HG03520 (cell line): Measurements from ENCODE around the gene ERBB4.
"Not testable (repeated sequence)": the region's sequence is repeated elsewhere in the genome, so short reads cannot be mapped to it uniquely, and the experiment has no call there.

Experiments
- ATAC-seq: cut with Tn5 transposase; IDR thresholded peaks from one replicate; pipeline ENCODE4 v1.9.1; 2021; ENCODE audit warnings: mild to moderate bottlenecking, moderate library complexity; ENCODE audit not compliant: unreplicated experiment

Gene ERBB4

DNA sequence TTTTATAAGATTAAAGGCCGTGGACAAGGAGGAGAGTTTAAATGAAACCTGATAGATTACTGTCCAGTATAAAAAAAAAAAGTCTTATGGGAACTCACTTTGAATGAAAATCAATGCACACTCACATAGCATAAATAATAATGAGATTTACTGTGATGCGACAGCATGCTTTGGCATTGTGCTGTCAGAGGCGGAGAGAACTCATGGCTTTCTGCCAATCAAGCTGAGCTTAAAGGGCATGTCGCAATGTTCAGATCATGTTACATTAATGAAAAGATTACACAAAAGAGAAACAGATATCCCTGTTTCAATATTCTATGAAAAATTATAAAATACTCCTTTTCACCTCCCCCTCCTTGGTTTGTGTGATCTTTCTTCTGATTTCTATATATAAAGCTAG lies 310.8 kb downstream of the ERBB4 start:
- no peak for ATAC-seq

DNA sequence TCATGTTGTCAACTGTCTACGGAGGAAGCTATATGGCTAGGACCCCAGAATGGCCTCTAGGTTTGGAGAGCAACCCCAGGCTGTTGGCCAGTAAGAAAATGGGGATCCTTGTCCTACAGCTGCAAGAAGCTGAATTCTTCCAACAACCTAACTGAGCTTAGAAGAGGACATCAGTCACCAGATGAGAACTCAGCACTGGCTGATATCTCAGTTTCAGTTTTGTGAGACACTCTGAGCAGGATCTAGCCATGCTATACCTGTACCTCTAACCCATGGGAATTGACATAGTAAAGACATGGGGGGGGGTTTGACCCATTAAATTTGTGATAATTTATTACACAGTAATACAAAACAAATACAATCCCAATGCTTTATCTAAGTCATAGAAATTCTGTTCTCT lies 312.5 kb downstream of the ERBB4 start:
- no peak for ATAC-seq

DNA sequence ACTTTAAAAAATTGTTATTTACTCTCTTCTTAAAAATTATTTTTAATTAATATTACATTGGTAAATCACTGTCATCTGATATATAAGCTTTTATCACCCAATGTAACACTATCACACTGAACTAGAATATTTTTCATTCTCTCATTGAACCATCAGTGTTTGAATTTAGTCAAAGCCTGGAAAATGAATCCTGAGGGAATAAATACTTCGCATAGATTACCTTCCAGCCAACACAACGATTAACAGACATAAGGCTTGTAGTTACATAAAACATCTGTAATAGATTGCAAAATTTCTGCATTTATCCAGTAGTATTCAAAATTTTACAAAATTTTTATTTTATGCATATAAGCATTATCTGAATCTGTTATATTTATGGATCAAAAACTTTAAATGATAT lies 314.9 kb downstream of the ERBB4 start:
- no peak for ATAC-seq

DNA sequence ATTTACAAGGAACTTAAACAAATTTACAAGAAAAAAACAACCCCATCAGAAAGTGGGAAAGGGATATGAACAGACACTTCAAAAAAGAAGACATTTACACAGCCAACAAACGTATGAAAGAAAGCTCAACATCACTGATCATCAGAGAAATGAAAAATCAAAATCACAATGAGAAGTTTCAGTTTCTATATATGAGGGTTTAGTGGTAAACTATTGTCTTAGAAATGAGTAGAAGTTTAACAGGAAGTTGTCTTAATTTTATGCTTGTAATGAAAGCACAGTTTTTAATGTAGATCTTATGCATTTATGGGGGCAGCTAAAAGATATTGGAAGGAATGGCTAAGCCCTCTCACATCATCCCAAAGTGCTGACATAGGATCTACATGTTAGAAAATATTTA lies 325.4 kb downstream of the ERBB4 start:
- ATAC-seq: peak; percentile 77

DNA sequence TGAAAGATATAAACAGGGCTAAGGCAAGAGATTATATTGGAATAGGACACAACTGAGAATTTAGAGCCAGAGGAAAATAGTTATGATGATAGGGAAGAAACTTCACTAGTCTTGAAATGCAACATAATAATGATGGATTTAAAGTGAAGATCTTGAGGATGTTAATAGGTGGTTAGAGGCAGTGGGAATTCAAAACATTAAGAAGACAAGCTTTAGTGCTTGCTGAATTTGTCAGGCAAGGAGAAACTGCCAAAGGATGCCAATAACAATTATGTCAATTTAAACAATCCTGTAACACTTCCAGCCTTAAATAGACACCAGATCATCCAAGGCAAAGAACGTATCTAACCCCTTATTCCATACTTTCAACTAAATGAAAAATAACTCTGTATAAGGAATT lies 330.1 kb downstream of the ERBB4 start:
- ATAC-seq: no peak

DNA sequence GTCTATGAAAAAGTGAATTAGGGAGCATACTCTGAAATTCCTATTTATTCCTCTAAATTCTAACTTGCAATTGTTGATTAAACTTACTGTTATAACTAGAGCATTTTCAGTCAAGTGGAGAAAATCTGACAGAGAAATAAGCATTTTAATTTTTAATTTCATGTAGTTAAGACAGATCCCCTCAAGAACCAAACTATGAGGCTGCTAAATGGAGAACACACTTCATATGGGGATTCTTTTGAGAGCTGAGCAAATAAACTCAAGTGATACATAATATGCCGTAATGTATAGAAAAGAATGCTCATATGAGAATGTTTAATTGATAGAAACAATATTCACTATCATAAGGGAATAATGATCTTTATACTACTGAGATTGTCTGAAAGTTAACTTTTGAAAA lies 340.8 kb downstream of the ERBB4 start:
- no peak for ATAC-seq

DNA sequence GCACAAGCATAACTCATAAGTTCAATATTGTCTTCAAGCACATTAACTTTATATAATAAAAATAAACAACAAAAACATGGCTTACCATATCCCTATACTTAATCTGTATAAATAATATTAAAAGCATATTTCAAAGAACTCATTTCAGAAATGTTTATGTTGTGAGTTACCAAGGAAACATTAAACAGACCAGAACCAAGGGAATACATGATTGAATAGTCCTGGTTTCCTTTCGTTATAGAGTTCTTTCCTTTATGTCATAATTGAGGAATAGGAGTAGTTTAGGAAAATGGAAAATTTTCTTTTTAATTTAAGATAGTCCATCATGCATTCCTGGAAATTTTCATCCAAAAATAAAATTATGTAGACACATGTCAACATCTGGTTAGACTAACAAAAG lies 343.0 kb downstream of the ERBB4 start:
- ATAC-seq: no peak

DNA sequence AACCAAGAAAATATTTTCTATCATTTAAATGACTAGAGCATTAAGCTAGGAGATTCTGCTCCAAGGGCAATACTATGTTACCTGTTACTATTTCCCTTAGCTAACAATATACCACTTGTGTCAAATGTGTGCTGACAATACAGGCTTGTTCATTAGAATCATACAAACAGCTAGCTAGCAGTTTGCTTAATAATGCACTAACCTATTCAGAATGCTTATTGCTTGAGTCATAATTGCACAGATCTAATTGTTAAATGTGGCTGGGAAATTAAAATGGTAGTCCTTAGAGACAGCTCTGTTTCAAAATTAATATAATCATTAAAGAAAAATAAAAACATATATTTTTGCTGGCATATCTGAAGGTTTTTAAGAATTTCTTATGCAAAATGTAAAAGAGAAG lies 344.2 kb downstream of the ERBB4 start:
- ATAC-seq: no peak

DNA sequence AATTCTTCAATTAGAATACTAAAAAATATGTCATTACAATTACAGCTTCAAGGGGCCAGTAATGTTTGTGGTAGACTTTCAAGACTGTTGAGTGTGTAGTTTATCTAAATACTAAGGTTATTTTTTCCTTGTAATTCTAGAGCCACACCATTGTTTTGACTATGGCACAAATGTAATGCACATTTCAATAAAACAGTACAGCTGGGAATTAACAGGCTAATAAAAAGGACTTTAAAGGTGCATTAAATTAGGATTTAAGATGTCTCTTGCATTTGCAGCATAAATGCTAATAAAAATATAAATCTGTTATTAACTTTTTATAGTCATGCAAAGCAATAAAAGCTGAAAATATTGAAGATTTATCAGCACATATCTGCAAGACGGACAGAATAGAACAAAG lies 344.8 kb downstream of the ERBB4 start:
- ATAC-seq: no peak

DNA sequence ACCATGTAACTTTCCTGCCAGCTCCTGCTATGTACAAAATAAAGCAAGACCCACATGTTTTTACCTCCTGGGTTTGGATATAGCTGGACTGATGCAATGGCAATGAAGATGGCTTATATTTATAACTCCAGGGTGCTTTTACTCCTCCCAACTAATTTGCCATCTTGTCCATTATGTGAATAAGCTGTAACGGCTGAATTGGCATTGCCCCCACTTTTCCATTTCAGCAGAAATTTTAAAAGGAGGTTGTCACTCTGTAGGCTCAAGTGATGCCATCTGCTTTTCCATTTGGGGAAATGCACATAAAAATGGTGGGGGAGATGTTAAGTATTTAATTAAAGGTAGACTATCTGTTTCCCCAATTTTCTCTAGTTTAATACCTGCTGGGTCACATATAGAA lies 345.5 kb downstream of the ERBB4 start:
- ATAC-seq: no peak

DNA sequence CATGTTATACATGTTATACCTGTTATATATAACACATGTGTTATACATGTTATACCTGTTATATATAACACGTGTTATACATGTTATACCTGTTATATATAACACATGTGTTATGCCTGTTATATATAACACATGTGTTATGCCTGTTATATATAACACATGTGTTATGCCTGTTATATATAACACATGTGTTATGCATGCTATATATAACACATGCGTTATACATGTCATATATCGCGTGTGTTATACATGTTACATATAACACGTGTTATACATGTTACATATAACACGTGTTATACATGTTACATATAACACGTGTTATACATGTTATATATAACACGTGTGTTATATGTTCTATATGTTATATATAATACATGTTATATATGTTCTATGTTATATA lies 347.2 kb downstream of the ERBB4 start:
- not testable (repeated sequence) for ATAC-seq

DNA sequence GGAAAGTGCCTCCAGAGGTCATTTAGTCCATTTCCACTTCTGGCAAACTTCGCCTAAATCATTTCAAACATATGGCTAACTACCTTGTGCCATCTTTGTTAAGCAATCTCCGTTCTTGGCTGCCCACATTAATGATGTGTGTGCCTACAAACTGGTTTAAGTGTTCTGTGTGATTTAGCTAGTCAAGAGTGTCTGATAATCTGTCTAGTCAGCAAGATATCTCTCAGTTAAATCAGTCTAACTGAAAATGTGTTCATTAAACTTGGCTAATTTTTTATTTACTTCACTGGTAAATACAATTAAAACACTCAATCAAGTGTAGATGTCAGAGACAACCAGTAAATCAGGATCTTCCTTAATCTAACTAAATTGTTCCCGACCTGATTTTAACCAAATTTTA lies 352.4 kb downstream of the ERBB4 start:
- no peak for ATAC-seq

DNA sequence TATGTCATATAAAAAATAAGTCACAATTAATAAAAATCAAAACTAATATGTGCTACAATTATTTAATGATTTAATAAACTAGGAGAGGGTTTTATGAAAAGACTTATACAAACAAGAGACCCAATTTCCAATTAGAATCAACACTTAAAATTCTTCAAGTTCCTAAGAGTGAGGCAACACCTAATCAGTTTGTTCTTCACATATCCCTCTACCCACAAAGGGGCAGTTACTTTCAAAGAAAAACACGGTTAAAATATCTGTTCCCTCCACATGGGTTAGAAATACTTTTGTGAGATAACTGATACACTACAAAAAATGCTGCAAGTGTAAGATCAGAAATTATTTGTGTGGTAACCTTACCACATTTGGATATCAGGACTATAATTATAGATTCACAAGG lies 357.0 kb downstream of the ERBB4 start:
- ATAC-seq: no peak

DNA sequence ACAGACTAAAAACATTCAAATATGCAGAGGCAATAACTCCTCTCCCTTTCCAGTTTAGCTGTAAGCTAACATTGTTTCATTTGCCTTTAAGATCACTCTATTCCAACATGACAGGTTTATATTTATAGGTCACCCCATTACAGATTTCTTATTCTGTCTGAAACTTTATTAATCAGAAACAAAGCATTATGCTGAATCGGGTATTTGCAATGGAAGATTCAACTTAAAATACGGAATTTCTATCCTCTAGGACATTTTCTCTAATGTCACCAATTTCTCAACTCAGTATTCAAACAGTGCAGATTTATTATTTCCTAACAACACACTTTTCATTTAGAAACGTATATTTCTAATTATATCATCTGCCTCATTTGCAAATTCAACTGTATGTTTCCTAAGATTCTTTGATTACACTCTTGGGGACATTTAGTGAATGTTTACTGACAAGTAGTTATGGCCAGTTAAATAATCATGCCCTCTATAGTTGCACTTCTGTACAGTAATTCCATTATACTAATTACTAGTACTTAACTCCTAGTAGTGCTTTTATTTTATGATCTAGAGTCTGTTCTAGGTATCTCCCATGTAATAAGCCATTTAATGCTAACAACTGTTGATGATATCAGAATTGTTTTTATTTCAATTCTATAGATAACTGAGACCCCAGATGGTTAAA lies 358.1 kb downstream of the ERBB4 start:
- no peak for ATAC-seq

DNA sequence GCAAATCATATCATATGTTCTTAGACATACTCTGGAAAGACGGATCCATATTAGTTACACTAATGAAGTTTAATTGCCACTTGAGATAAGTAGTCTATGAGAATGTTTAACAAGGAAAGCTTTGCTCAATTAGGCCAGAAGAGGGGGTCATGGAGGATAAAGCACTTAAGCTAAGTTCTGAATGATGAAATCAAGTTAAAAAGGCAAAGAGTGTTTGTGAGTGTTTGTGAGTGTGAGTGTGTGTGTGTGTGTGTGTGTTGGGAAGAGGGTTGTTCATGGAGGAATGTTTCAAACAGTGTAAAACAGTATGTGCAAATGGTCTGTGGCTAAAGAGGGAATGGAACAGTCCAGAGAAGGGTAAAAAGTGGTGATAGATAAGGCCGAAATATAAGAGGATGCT lies 360.9 kb downstream of the ERBB4 start:
- ATAC-seq: no peak

DNA sequence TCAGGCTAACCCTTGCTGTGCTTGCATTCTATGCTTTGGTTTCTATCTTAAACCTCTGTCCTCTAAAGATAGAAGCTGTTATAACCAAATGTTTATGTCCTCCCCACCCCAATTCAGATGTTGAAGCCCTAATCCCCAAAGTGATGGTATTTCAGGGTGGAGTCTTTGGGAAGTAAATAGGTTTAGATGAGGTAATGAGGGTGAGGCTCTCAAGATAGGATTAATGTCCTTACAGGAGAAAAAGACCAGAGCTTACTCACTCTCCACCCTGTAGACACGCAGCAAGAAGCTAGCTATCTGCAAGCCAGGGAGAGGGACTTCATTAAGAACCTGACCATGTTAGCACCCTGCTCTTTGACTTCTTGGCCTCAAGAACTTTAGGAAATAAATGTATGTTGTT lies 362.5 kb downstream of the ERBB4 start:
- ATAC-seq: no peak

DNA sequence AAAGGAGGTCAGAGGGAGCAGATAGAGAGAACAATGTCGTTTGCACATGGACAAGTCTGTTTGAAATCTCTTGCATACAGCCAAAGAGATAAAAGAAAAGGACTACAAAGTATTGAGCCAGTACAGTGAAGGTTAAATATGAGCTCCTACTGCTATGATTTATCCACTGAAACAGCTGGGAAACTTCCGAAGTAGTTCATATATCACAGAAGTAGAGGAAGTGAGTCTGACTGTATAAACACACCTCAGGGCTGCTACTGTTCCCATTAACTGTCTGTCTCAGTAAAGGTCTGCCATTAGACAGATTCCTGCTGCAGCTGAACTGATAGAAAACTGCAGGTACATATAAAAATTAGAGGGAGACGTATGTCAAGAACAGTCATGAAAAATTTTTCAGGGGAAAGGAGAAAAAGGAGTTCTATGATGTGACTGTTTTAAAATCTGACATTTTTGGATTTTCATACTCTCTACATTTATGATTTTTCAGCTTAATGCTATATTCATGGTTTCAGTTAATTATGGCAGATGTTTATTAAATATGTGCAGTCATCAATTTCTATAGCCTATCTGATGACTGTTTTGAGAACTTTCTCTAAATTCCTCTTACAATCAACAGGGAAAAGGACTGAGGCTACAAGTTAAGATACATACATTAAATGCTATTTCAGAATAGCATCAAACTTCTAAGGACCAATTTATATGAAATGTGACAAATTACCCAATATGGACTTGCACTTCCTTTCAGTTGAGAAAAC lies 364.7 kb downstream of the ERBB4 start:
- ATAC-seq: no peak

DNA sequence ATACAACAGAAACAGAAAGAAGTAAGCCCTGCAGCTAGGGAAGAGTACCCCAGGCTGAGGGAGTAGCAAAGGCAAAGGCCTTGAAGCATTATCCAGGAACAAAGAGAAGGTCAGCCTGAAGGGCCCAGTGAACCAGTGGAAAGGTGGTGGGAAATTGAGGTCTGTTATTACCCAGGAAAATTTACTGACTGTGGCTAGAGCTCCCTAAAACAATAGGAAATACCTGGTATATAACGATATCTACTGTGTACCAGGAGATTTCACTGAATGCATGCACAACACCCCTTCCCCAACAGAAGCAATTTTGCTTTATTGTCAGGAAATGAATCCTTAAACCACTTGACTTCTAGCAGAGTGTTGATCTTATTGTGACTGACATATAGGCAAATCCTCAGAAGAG lies 365.3 kb downstream of the ERBB4 start:
- ATAC-seq: no peak

DNA sequence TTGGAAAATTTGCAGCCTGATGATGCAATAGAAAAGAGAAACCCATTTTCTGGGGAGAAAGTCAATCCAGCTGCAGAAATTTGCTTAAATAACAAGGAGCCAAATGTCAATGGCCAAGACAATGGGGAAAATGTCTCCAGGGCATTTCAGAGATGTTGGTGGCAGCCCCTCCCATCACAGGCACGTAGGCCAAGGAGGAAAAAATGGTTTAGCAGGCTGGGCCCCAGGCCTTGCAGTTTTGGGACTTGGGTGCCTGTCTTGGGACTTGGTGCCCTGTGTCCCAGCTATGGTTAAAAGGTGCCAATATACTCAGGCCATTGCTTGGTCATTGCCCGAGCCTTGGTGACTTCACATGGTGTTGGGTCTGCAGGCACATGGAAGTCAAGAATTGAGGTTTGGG lies 368.2 kb downstream of the ERBB4 start:
- ATAC-seq: no peak

DNA sequence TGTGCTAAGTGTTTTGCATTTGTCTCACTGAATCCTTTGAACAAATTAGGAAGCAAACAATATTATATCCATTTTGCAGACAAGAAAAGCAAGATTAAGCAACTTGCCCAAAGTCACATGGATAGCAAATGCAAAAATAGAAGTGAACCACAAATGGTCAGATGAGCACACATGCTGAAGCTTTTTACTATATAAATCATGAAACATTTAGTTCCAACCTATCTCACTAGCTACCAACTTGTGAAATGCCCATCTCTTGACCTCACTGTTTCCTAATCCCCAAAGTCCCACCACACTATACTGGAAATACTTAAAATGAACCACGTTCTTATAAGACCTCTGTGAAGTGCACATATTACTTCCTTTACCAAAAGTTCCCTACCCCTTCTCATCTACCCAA lies 380.5 kb downstream of the ERBB4 start:
- no peak for ATAC-seq

DNA sequence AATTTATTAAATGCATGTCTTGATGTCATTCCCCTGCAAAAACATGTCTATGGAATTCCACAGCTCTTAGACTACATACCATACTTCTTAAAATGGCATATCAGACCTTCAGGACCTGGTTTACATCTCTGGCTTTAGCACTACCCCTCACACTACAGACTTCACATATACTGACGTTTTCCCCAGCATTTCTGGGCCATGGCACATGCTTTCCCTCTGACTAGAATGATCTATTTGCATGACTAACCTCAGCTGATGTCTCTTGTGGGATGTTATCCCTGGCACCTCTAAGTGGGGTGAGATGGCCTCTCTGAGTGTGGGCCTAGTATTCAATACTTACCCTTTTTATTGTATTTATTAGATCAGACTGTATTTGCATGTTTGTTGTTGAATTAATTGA lies 381.6 kb downstream of the ERBB4 start:
- ATAC-seq: no peak

DNA sequence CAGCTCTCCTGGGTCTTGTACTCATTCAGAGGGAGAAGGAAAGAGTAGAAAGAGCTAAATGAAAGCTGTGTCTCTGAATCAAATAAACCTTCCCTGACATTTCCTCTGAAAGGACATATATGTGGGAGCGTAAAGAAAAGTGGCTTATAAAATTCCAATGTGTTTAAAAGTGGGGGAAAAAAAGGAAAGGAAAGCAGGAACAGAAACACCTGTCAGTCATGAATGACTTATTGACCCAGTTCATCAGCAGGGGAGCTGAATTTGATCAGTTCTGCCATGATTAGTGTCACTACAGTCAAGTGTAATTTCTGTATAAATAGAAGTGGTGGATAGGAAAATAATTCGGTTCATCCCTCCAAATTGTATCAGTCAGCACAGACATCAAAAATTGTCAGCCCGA lies 382.5 kb downstream of the ERBB4 start:
- ATAC-seq: no peak

DNA sequence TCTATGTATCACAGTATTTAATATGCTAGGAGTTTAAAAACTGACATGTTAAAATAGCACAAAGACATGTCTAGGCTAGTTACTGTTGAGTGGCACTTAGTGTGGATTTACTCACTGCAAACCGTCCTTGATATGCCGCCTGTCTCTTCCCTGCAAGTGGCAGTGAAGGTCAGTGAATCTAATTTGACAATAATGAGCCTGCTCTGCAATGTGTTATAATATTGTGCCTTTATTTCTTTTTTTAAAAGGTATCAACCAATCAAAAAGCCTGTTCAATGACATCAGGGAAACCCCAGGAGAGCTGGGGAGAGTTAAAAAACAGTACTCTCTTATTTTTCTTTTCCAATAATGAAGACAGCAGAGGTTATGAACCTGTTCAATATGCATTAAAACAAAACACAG lies 384.1 kb downstream of the ERBB4 start:
- no peak for ATAC-seq
